ENCODE data around the gene ALG14. TPM values are rescaled to one million over a fixed set of nuclear protein-coding genes. Genes with fewer than 3 reads are reported as not detected.

Gene ALG14
- total RNA-seq, 1 experiment from 2014 or later = 5.7 TPM

DNA sequence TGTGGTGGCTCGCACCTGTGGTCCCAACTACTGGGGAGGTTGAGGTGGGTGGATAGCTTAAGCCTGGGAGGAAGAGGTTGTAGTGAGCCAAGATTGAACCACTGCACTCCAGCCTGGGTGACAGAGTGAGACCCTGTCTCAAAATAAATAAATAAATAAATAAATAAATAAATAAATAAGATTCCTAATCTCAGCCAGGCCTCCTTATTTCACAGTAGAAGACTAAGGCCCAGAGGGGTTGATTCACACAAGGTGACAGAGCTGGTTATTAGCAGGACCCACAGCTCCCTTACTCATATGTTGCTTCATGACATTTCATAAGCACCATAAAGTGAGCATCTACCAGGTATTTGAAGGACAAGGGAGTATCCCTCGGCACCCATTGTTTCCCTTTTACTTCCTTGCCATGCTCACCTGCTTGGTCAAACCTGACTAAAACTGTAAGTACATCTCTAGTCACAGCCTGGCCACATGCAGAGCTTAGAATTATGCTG lies 32.7 kb downstream of the ALG14 start:
- POLR2A ChIA-PET = interaction anchor here (0.6 kb wide), 1 partner anchor 185 kb away, joined by 4 read pairs; no protein-coding TSS in a partner anchor
- no peak for TF ChIP-seq EGR1 (IDR thresholded peaks at IDR 0.05; ENCODE audit: low read depth)
- no peak for TF ChIP-seq ATF3 (IDR thresholded peaks at IDR 0.05)
- no peak for TF ChIP-seq RAD21 (IDR thresholded peaks at IDR 0.05; ENCODE audit: low read depth)
- TF ChIP-seq, protein P1, sequence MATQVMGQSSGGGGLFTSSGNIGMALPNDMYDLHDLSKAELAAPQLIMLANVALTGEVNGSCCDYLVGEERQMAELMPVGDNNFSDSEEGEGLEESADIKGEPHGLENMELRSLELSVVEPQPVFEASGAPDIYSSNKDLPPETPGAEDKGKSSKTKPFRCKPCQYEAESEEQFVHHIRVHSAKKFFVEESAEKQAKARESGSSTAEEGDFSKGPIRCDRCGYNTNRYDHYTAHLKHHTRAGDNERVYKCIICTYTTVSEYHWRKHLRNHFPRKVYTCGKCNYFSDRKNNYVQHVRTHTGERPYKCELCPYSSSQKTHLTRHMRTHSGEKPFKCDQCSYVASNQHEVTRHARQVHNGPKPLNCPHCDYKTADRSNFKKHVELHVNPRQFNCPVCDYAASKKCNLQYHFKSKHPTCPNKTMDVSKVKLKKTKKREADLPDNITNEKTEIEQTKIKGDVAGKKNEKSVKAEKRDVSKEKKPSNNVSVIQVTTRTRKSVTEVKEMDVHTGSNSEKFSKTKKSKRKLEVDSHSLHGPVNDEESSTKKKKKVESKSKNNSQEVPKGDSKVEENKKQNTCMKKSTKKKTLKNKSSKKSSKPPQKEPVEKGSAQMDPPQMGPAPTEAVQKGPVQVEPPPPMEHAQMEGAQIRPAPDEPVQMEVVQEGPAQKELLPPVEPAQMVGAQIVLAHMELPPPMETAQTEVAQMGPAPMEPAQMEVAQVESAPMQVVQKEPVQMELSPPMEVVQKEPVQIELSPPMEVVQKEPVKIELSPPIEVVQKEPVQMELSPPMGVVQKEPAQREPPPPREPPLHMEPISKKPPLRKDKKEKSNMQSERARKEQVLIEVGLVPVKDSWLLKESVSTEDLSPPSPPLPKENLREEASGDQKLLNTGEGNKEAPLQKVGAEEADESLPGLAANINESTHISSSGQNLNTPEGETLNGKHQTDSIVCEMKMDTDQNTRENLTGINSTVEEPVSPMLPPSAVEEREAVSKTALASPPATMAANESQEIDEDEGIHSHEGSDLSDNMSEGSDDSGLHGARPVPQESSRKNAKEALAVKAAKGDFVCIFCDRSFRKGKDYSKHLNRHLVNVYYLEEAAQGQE (IDR thresholded peaks at IDR 0.05; ENCODE audit: low read depth) = no peak
- TF ChIP-seq CBX3 (IDR thresholded peaks at IDR 0.05; ENCODE audit: low read depth) = no peak
- TF ChIP-seq POLR2A (IDR thresholded peaks at IDR 0.05; ENCODE audit: borderline replicate concordance, extremely low read depth, insufficient read depth, insufficient read length) = no peak
- no peak for TF ChIP-seq YY1 (IDR thresholded peaks at IDR 0.05; ENCODE audit: extremely low read depth, insufficient replicate concordance, low read depth, low read length)
- no peak for TF ChIP-seq EZH2 (IDR thresholded peaks at IDR 0.05)
- no peak for TF ChIP-seq SIN3A (IDR thresholded peaks at IDR 0.05; ENCODE audit: low read depth)
- no peak for TF ChIP-seq MAX (IDR thresholded peaks at IDR 0.05)

More for the DNA sequence above, 32.7 kb downstream of the ALG14 start:
- no TSS peak for BruUV-seq (replicated peaks)
- CTCF ChIA-PET = interaction anchor here (0.6 to 2.8 kb wide), 2 partner anchors 185 to 696 kb away, joined by 3 to 190 read pairs; no protein-coding TSS in a partner anchor
- DNase-seq (ENCODE audit: low read depth, low spot score) = no peak
- Histone ChIP-seq H3K9ac (ENCODE audit: low read length) (no peak overlapping the region), H4K20me1 (ENCODE audit: insufficient read depth) (no peaks in the 10 kb centered on the region), H3K4me2 (ENCODE audit: low read length) (no peak overlapping the region), H3K4me1 (ENCODE audit: control insufficient read depth in 1 of 2, insufficient read depth in 2 of 2, low read length in 2 of 2) (peaks cover 3 to 33% of the 10 kb centered on the region in 2 experiments; a peak in 3 of 4 replicates), H3K9me2 (ENCODE audit: insufficient read depth) (no peaks in the 10 kb centered on the region), H3K27ac (ENCODE audit: low read depth, low read length) (no peak overlapping the region), H3K9me3 (ENCODE audit: control insufficient read depth in 1 of 2, insufficient read depth in 1 of 2, low read depth in 1 of 2, low read length in 2 of 2) (no peaks in the 10 kb centered on the region), H2AFZ (ENCODE audit: low read depth, low read length, poor library complexity, severe bottlenecking) (no peak overlapping the region), H3K36me3 (ENCODE audit: control insufficient read depth in 1 of 2, insufficient read depth in 2 of 2, low read length in 2 of 2) (no peaks in the 10 kb centered on the region), H3K4me3 (replicated peaks in 1 of 2; ENCODE audit: low read depth in 1 of 2, low read length in 2 of 2) (no peak overlapping the region), H3K79me2 (ENCODE audit: insufficient read depth, low read length) (no peaks in the 10 kb centered on the region), H3K27me3 (ENCODE audit: insufficient read depth, low read length) (no peaks in the 10 kb centered on the region)
- RAD21 ChIA-PET (ENCODE audit: low non-redundant PET in 1 of 2, low total read pairs in 2 of 2, uncharacterized antibody in 2 of 2, unreplicated experiment in 2 of 2) = interaction anchor here (1.2 to 2.5 kb wide), 2 partner anchors 185 to 186 kb away, joined by 3 to 30 read pairs; no protein-coding TSS in a partner anchor
- intact Hi-C loops (cut with micrococcal nuclease) = loop anchor here (2.0 kb wide), 1 partner anchor 113 kb away; the partner anchor contains the start of gene CNN3
- ATAC-seq = no peak

Data from HCT116 (cell line).